ENCODE measurements around the gene DISC1.

- TF ChIP-seq CTCF (IDR thresholded peaks at IDR 0.05; ENCODE audit: low read depth, low read length) (no peak), EZH2phosphoT487 (IDR thresholded peaks at IDR 0.05; ENCODE audit: low read depth) (no peak)
Measured at GRCh38 chr1:231699784-231700183, 73.2 kb downstream of the DISC1 start.
